ENCODE measurements around the gene MAGI1.

The MAGI1 gene

GRCh38 chr3:65334045-65334665 lies 704.6 kb downstream of the MAGI1 start:
- DNase-seq, result no peak

GRCh38 chr3:65331730-65332129 lies 707.0 kb downstream of the MAGI1 start:
- DNase-seq, result no peak

GRCh38 chr3:65330072-65330471 lies 708.6 kb downstream of the MAGI1 start:
- DNase-seq, result no peak

GRCh38 chr3:65328148-65328547 lies 710.6 kb downstream of the MAGI1 start:
- DNase-seq, result no peak

GRCh38 chr3:65326574-65326973 lies 712.1 kb downstream of the MAGI1 start:
- no peak for DNase-seq

GRCh38 chr3:65322910-65323309 lies 715.8 kb downstream of the MAGI1 start:
- DNase-seq, result no peak

- DNase-seq, result no peak
Observed at GRCh38 chr3:65318231-65318630, 720.5 kb downstream of the MAGI1 start.

GRCh38 chr3:65314916-65315315 lies 723.8 kb downstream of the MAGI1 start:
- DNase-seq, result no peak

GRCh38 chr3:65314269-65314668 lies 724.4 kb downstream of the MAGI1 start:
- DNase-seq, result no peak

GRCh38 chr3:65313666-65314065 lies 725.1 kb downstream of the MAGI1 start:
- DNase-seq, result no peak

- DNase-seq, result no peak
Observed at GRCh38 chr3:65305836-65306235, 732.9 kb downstream of the MAGI1 start.

Measured in NCI-H1930 (cell line).